Activated naive CD4-positive, alpha-beta T cell treated with anti-CD3 and anti-CD28 coated beads, Interleukin-2, amount 10 ng/mL, durations not matched to agents 7 days and 5 days (primary cell): ENCODE results near the gene RRN3.
"Not testable (repeated sequence)": the region's sequence is repeated elsewhere in the genome, so short reads cannot be mapped to it uniquely, and the experiment has no call there.

Experiments used
- CTCF ChIA-PET: fragments of 350-600 bp; sonication (Branson Sonifier 250); formaldehyde crosslinking; loops from one replicate; lab custom pipeline; 2021; ENCODE audit warnings: antibody characterized with exemption; lab: Charles Lee
- DNase-seq: peaks from one replicate; pipeline ENCODE4 v3.0.0-alpha.2; 2020
- H3K27ac Mint-ChIP-seq: one replicate; pipeline ENCODE4 v1.8.0; 2021; ENCODE audit warnings: mild to moderate bottlenecking, moderate library complexity, mixed read lengths
- H3K27me3 Mint-ChIP-seq: one replicate; pipeline ENCODE4 v1.8.0; 2021; ENCODE audit warnings: mild to moderate bottlenecking, mixed read lengths
- H3K36me3 Mint-ChIP-seq: one replicate; pipeline ENCODE4 v1.8.0; 2021; ENCODE audit warnings: mixed read lengths
- H3K4me1 Mint-ChIP-seq: one replicate; pipeline ENCODE4 v1.8.0; 2021; ENCODE audit warnings: mixed read lengths
- H3K4me3 Mint-ChIP-seq: one replicate; pipeline ENCODE4 v1.8.0; 2021; ENCODE audit warnings: mild to moderate bottlenecking, moderate library complexity, mixed read lengths
- H3K9me3 Mint-ChIP-seq: one replicate; pipeline ENCODE4 v1.8.0; 2021; ENCODE audit warnings: mixed read lengths

RRN3 gene

DNA sequence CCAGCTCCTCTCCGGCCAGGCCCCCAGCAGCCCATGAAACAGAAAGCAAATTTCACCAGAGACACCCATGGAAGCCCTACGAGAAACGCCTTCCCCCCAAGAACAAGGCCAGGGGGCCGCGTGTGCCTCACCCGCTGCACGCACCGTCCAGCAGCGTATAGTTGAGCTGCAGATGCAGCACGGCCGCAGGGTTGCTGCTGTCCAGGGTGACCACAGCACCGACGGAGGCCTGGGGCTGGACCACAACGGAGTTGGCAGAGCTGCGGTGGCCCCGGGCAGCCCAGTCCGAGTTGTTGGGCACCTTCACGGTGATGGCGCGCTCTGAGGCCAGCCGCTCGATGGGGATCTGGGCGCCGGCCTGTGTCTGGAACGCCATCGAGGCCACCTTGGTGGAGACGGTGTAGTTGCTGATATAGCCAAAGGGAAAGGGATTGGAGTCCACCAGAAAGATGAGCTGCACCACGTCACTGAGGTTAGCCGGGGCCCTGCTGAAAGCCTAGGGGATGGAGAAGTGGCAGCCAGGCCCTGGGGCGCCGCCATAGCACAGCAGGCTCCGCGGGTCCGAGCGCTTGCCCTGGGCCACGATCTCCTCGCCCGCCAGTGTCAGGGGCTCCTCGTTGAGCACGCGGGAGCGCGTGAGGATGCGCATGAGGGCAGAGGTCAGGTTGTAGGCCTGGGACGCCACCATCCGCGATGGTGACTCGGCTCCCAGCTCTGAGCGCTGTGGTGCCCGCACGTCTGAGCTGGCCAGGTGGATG is 37.0 kb upstream of the RRN3 start:
- H3K4me1 Mint-ChIP-seq, CTCF ChIA-PET, H3K27me3 Mint-ChIP-seq, H3K27ac Mint-ChIP-seq, H3K4me3 Mint-ChIP-seq, DNase-seq, H3K9me3 Mint-ChIP-seq, H3K36me3 Mint-ChIP-seq: not testable (repeated sequence)

DNA sequence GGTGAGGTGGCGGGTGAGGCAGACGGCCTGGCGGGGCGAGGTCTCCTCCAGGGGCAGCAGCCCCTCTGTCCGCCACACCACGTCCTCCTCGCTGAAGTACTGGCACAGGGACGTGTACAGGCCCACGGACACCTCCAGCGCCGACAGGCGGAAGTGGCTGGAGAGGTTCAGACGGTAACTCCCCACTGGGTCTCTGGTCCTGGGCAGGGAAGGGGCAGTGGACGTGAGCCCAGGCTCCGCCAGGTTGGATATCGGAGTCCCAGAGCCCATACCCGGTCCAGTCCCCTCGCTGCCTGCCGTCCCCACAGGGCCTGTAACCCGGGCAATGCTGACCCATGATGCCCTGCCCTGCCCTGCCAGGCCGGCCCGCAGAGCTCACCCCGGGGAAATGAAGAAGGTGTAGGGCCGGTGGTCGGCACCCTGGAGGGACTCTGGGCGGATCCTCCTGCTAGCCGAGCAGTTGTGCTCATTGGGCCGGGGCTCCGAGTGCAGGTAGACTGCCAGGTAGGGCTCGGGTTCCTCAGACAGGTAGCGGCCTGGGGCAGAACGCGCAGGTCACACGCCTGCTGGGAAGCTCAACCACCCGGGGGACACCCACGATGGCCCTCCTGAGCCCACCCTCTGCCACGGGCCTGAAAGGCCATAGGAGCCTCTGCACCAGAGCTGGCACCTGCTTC is 36.3 kb upstream of the RRN3 start:
- H3K9me3 Mint-ChIP-seq, H3K27me3 Mint-ChIP-seq, H3K4me3 Mint-ChIP-seq, H3K4me1 Mint-ChIP-seq, DNase-seq, H3K36me3 Mint-ChIP-seq, CTCF ChIA-PET, H3K27ac Mint-ChIP-seq: not testable (repeated sequence)

DNA sequence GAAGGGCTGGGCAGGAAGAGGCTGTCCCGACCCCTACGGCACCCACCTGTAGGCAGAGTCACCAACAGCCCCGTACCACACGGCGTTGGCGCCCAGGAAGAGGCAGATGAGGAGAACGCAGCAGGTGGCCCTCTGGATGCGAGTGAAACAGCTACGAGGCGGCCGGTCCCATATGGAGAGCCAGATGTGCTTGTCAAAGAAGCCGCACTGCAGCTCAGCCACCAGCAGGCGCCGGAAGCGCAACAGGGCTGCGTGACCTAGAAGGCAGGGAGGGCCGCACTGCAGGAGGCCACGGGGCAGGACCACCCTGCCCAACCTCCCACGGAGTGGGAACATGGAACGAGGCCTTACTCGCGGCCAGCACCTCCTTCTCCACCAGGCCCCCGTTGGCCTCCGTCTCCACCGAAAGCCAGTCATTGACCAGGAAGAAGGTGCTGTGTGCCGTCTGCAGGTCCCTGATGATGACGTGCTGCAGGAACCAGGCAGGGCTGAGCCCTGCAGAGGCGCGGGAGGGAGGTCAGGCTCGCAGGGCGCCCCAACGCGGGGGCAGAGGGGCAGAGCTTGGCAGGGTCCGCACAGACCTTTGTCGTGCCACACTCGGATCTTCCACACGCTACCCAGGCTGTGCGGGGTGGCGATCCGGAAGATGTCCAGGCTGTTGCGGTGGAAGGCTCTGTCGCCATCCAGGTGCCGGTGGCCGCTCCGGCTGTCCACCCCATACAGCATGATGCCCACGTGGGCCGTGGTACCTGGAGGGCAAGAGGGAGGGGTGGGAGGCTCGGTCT is 33.8 kb upstream of the RRN3 start:
- H3K4me3 Mint-ChIP-seq = not testable (repeated sequence)

DNA sequence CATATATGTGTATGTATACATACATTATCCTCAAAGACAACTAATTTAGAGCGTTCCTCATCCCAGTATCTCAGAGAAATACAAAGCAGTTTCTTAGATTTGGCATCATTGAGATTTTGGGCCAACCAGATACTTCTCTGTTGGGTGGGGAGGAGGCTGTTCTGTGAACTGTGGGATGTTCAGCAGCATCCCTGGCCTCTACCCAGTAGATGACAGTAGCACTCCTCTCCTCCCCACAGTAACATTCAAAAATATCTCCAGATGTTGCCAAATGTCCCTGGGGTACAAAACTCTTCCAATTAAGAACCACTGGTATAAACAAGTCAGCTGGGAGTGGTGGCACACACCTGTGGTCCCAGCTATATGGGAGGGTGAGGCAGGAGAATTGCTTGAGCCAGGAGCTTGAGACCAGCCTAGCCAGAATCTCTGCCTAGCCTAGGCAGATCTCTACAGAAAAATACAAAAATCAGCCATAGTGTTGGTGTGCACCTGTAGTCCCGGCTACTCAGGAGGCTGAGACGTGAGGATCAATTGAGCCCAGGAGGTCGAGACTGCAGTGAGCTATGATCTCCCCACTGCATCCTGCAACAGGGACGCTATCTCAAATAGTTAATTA is 6.4 kb upstream of the RRN3 start:
- CTCF ChIA-PET, DNase-seq, H3K9me3 Mint-ChIP-seq, H3K36me3 Mint-ChIP-seq, H3K4me3 Mint-ChIP-seq, H3K27ac Mint-ChIP-seq, H3K4me1 Mint-ChIP-seq, H3K27me3 Mint-ChIP-seq: not testable (repeated sequence)

More for the DNA sequence above, 33.8 kb upstream of the RRN3 start:
- H3K27me3 Mint-ChIP-seq, DNase-seq, H3K36me3 Mint-ChIP-seq, CTCF ChIA-PET, H3K4me1 Mint-ChIP-seq, H3K27ac Mint-ChIP-seq, H3K9me3 Mint-ChIP-seq: not testable (repeated sequence)

DNA sequence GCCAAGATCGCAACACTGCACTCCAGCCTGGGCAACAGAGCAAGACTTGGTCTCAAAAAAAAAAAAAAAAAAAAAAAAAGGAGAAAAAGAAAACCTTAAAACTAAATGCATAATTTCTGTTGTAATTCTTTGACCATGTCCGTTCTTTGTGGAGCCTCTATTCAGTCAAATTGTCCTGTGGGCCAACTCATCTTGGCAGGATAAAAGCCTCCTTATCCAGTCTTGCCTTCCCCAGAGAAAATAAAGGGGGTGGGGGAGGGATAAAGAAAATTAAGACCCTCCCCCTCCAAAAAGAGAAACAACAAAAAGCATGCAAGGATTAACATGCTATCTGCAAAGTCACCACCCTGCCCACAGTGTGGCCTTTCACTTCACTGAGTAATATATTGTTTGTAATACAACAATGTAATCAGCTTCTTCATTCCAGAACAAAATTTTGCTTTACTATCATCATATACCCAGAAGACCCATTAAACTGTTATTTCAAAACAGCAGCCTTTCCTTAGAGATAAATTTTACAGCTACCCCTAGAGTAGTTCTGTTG is 5.4 kb upstream of the RRN3 start:
- DNase-seq, H3K36me3 Mint-ChIP-seq, H3K27me3 Mint-ChIP-seq, CTCF ChIA-PET, H3K4me1 Mint-ChIP-seq, H3K4me3 Mint-ChIP-seq, H3K27ac Mint-ChIP-seq, H3K9me3 Mint-ChIP-seq: not testable (repeated sequence)

DNA sequence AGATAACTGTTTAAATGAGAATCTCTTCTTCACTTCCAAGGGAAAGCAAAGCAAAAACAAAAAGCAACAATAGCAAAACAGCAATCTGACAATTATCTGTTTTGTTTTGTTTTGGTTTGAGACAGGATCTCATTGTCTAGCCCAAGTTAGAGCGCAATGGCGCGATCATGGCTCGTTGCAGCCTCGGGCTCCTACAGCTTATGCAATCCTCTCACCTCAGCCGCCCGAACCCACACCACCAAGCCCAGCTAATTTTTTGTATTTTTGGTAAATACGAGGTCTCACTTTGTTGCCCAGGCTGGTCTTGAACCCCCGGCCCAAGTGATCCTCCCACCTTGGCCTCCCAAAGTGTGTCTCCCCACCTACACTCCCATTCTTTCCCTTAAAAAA is 2.5 kb upstream of the RRN3 start:
- H3K9me3 Mint-ChIP-seq, H3K4me3 Mint-ChIP-seq, H3K27me3 Mint-ChIP-seq, H3K27ac Mint-ChIP-seq, H3K36me3 Mint-ChIP-seq, CTCF ChIA-PET, DNase-seq: not testable (repeated sequence)
- H3K4me1 Mint-ChIP-seq = peaks cover 14% of the 10 kb centered on the region

DNA sequence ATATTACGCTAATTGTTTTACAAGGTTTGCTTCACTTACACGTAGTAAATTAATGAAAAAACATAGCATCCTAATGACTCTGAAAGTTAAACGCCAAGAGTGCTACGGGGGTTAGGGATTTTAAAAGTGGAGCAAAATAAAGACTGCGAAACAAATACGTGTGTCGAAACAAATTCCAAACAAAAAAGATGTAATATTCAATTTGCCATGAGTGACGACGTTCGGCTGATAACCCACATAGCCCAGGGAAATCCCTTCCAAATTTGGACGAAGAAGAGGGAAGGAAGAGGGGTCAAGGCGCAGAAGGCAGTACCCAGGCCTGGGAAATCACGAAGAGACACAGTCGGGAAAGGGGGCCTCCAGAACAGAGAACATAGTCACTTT is 509 bp downstream of the RRN3 start:
- H3K9me3 Mint-ChIP-seq, CTCF ChIA-PET, DNase-seq, H3K27me3 Mint-ChIP-seq: not testable (repeated sequence)
- peaks cover 16% of the 10 kb centered on the region for H3K4me1 Mint-ChIP-seq
- H3K4me3 Mint-ChIP-seq = peak overlapping the region; percentile 92
- H3K27ac Mint-ChIP-seq = peak overlapping the region; percentile 91
- peaks cover 16% of the 10 kb centered on the region for H3K36me3 Mint-ChIP-seq

DNA sequence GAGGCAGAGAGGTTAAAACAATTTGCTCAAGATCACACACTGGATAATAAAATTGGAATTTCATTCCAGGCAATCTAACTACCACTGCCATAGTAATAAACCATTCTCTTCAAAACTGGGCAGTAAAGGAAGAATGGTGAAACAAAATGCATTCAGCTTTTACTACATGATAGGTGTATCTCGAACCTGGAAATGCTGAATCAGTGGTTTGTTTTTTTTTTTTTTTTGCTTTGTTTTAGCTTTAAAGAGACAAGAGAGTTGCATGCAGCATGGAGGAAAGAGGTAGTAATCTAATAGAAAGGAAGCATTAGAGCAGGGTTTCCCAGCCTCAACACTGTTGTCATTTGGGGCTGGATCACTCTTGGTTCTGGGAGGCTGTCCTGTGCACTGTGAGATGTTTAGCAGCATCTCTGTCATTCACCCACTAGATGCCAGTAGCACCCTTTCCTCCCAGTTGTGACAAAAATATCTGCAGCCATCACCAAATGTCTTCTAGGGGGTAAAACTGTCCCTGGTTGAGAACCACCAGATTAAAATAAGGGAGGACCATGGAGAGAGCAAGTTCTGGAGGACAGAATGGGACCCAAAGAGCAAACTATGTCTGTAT is 3.3 kb downstream of the RRN3 start:
- H3K27ac Mint-ChIP-seq, CTCF ChIA-PET, H3K27me3 Mint-ChIP-seq, DNase-seq, H3K4me3 Mint-ChIP-seq, H3K9me3 Mint-ChIP-seq: not testable (repeated sequence)
- Mint-ChIP-seq H3K36me3 (peaks cover 21% of the 10 kb centered on the region), H3K4me1 (peaks cover 16% of the 10 kb centered on the region)

DNA sequence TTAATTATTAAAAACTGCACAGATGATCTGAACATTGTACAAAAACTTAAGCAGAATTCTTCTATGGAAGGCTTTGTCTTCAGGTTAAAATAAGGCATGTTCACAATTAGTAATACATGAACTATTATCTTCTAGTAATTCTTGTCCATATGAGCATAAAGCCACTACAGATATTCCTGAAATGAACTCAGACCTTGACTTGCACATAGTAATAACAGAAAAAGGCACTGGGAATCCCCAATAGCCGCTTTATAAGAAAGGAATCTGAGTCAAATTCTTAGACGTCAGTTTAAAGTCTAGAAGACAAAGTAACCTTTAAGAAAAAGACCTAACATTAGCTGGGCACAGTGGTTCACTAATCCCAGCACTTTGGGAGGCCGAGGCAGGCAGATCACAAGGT is 11.3 kb downstream of the RRN3 start:
- CTCF ChIA-PET, H3K4me3 Mint-ChIP-seq, H3K4me1 Mint-ChIP-seq, H3K9me3 Mint-ChIP-seq, DNase-seq, H3K27me3 Mint-ChIP-seq, H3K27ac Mint-ChIP-seq: not testable (repeated sequence)
- H3K36me3 Mint-ChIP-seq = peaks cover 45% of the 10 kb centered on the region

DNA sequence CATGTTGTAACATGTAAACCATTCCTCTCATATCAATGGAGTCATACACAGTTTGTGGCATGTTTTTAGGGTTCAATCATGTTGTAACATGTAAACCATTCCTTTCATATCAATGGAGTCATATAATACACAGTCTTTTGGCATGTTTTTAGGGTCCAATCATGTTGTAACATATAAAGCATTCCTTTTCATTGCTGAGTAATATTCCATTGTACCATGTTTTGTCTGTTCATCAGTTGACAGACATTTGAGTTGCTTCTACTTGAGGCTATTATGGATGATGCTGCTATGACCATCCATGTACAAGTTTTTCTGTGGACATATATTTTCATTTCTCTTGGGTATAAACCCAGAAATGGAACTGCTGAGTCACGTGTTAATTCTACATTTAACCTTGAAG is 13.2 kb downstream of the RRN3 start:
- H3K9me3 Mint-ChIP-seq, H3K4me1 Mint-ChIP-seq, H3K27ac Mint-ChIP-seq, H3K27me3 Mint-ChIP-seq, H3K4me3 Mint-ChIP-seq, CTCF ChIA-PET, DNase-seq: not testable (repeated sequence)
- H3K36me3 Mint-ChIP-seq = peaks cover 54% of the 10 kb centered on the region

DNA sequence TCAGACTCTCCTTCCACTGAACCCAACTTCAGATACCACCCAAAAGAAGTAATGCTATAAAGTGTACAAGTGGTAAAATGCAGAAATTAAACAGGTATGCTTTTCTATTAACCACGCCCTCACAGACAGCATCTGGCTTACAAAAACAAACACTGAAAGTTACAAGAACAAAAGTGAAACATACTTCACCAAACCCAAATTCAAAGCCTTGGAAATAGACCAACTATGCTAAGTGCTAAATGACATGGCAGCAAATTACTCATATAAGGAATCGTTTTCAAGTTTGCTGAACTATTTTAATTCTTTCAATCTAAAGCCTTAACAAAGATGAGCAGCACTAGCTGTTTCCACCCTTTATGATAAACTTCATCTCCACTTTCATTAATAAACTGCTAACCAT is 17.9 kb downstream of the RRN3 start:
- CTCF ChIA-PET = interaction anchor here (1.2 kb wide), 1 partner anchor 45 kb away, joined by 3 read pairs; no protein-coding TSS in a partner anchor
- H3K36me3 Mint-ChIP-seq = peaks cover 52% of the 10 kb centered on the region
- H3K4me1 Mint-ChIP-seq, H3K27ac Mint-ChIP-seq, H3K4me3 Mint-ChIP-seq, DNase-seq, H3K9me3 Mint-ChIP-seq, H3K27me3 Mint-ChIP-seq: not testable (repeated sequence)

DNA sequence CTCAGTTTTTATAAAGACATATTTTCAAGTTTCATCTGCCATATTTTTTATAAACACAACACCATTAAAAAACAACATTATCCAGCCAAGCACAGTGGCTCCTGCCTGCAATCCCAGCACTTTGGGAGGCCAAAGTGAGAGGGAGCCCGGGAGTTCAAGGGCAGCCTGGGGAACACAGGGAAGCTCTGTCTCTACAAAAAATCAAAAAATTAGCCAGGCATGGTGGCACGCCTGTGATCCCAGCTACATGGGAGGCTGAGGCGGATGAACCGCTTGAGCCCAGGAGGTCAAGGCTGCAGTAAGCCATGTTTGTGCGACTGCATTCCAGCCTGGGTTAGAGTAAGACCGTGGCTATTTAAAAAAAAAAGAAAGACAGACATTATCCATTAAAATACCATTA is 21.0 kb downstream of the RRN3 start:
- no peak for DNase-seq
- CTCF ChIA-PET = no interaction called here
- Mint-ChIP-seq H3K4me3 (no peak overlapping the region), H3K27ac (no peak overlapping the region), H3K27me3 (no peaks in the 10 kb centered on the region), H3K4me1 (no peaks in the 10 kb centered on the region), H3K9me3 (no peaks in the 10 kb centered on the region), H3K36me3 (peaks cover 47% of the 10 kb centered on the region)

DNA sequence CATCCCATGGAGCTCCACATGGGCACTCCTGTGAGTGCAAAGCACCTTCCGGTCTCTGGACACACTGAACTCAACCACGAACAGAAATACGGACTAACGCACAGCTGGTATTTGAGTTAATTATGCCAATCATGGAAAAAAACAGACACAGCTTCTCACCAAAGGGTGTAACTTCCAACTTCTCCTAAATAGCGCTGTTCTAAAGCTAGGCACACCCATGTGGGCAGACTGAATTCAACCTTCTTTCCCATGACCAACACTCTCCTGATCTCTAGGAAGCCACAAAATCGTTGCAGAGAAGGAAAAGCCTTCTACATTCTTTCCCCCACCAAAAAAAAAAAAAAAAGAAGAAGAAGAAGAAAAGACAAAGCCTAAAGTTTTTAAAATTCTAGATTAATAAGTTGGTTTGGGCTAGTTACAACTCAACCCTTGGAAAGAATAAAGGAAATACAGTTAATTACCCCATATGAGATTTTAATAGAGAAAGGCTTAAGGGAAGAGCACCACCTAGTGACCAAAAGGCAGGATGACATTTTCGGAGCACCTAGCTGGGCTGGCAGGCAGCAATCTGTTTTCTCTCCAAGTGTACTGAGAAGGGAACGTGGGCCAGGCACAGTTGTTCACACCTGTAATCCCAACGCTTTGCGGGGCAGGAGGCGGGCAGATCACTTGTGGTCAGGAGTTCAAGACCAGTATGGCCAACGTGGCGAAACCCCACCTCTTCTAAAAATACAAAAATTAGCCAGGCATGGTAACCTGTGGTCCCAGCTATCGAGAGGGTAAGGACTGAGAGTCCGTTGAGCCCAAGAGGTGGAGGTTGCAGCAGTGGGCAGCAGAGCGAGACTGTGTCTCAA is 21.9 kb downstream of the RRN3 start:
- H3K4me3 Mint-ChIP-seq, H3K9me3 Mint-ChIP-seq, H3K27ac Mint-ChIP-seq, DNase-seq, H3K4me1 Mint-ChIP-seq, H3K27me3 Mint-ChIP-seq, CTCF ChIA-PET: not testable (repeated sequence)
- peaks cover 40% of the 10 kb centered on the region for H3K36me3 Mint-ChIP-seq
